H1 (cell line): ENCODE measurements around the gene TBC1D19. TPM values are rescaled to one million over a fixed set of nuclear protein-coding genes. Genes with fewer than 3 reads are reported as not detected.

ENCODE experiments used
- CTCF ChIA-PET: fragments of 300-600 bp; sonication (Branson Sonifier 250); formaldehyde crosslinking; loops from one replicate; lab custom pipeline; 2021; ENCODE audit not compliant: partially characterized antibody; lab: Charles Lee
- POLR2A ChIA-PET: fragments of 300-600 bp; sonication (Branson Sonifier 250); formaldehyde crosslinking; loops from one replicate; lab custom pipeline; 2021; ENCODE audit warnings: inconsistent platforms; ENCODE audit not compliant: partially characterized antibody; lab: Charles Lee
- DNase-seq, 2 experiments: peaks; one replicate each; pipeline versions ENCODE4 v3.0.0 to v3.0.0-alpha.2; 2010 to 2022; ENCODE audit warnings: low spot score in 2 of 2, low read depth in 1 of 2, mixed read lengths in 1 of 2
- FAIRE-seq: peaks from 2 replicates; lab custom pipeline; 2011; peaks lifted over from hg19 to GRCh38; lab: Jason Lieb, UNC
- H2AFZ ChIP-seq: 2 replicates; pipeline ENCODE4 v1.8.1; 2012; ENCODE audit warnings: low read length, inconsistent platforms
- H2AK5ac ChIP-seq: 2 replicates; pipeline ENCODE4 v1.6.1; 2013; ENCODE audit warnings: low read depth, low read length
- H2BK120ac ChIP-seq: replicated peaks from 2 replicates; pipeline ENCODE3; 2013; ENCODE audit warnings: low read depth, low read length, inconsistent platforms
- H2BK12ac ChIP-seq: 2 replicates; pipeline ENCODE4 v1.6.1; 2013; ENCODE audit warnings: low read depth, low read length
- H2BK15ac ChIP-seq: 2 replicates; pipeline ENCODE4 v1.6.1; 2013; ENCODE audit warnings: low read length
- H2BK20ac ChIP-seq: 2 replicates; pipeline ENCODE4 v1.6.1; 2013; ENCODE audit warnings: low read length
- H2BK5ac ChIP-seq: 2 replicates; pipeline ENCODE4 v1.6.1; 2013; ENCODE audit warnings: low read depth, low read length
- H3K14ac ChIP-seq: 2 replicates; pipeline ENCODE4 v1.6.1; 2013; ENCODE audit warnings: inconsistent platforms; ENCODE audit not compliant: insufficient read length
- H3K18ac ChIP-seq: 2 replicates; pipeline ENCODE4 v1.6.1; 2013; ENCODE audit warnings: low read length; ENCODE audit errors: extremely low read depth
- H3K23ac ChIP-seq: 2 replicates; pipeline ENCODE4 v1.6.1; 2013; ENCODE audit warnings: inconsistent platforms; ENCODE audit not compliant: insufficient read length
- H3K23me2 ChIP-seq: 2 replicates; pipeline ENCODE4 v1.6.1; 2013; ENCODE audit warnings: low read depth, low read length
- H3K27ac ChIP-seq: 2 replicates; pipeline ENCODE4 v1.6.1; 2011; ENCODE audit warnings: low read depth, low read length, inconsistent platforms
- H3K27me3 ChIP-seq, 4 experiments: replicated peaks in 1 of 4; 1 replicate in 1 of 4; 2 replicates in 3 of 4; pipeline versions ENCODE4 v1.6.1 to v1.8.1; 2011 to 2013; ENCODE audit warnings: low read length in 3 of 4, mild to moderate bottlenecking in 3 of 4, inconsistent platforms in 2 of 4, mixed read lengths in 2 of 4, moderate library complexity in 1 of 4; ENCODE audit not compliant: control insufficient read depth in 3 of 4, insufficient read depth in 3 of 4; ENCODE audit errors: extremely low read depth in 1 of 4
- H3K36me3 ChIP-seq, 4 experiments: 2 replicates each; pipeline versions ENCODE4 v1.6.1 to v1.8.1; 2011 to 2013; ENCODE audit warnings: mild to moderate bottlenecking in 4 of 4, low read length in 3 of 4, moderate library complexity in 2 of 4, control low read depth in 1 of 4, inconsistent platforms in 1 of 4; ENCODE audit not compliant: insufficient read depth in 4 of 4, control insufficient read depth in 2 of 4
- H3K4ac ChIP-seq: replicated peaks from 2 replicates; pipeline ENCODE3; 2013; ENCODE audit warnings: low read length, low read depth, mixed read lengths, inconsistent platforms; ENCODE audit not compliant: insufficient read length
- H3K4me1 ChIP-seq, 4 experiments: replicated peaks in 1 of 4; 1 replicate in 1 of 4; 2 replicates in 3 of 4; pipeline versions ENCODE4 v1.6.1 to v1.8.1; 2011 to 2013; ENCODE audit warnings: low read length in 3 of 4, inconsistent platforms in 2 of 4, mixed read lengths in 1 of 4; ENCODE audit not compliant: insufficient read depth in 4 of 4, control insufficient read depth in 3 of 4
- H3K4me2 ChIP-seq, 2 experiments: 2 replicates each; pipeline versions ENCODE4 v1.6.1 to v1.8.1; 2011 to 2013; ENCODE audit warnings: low read depth in 2 of 2, low read length in 2 of 2, control low read depth in 1 of 2, inconsistent platforms in 1 of 2, mild to moderate bottlenecking in 1 of 2; ENCODE audit not compliant: insufficient read depth in 1 of 2
- H3K4me3 ChIP-seq, 4 experiments: fragments of 200-600, 300-600 bp in 1 of 4; sonication (generic), shearing (Covaris generic), sonication (Bioruptor Twin) in 1 of 4; 2 replicates each; pipeline versions ENCODE4 v1.5.1 to v1.8.1; 2011 to 2016; ENCODE audit warnings: low read length in 4 of 4, low read depth in 3 of 4, control low read depth in 2 of 4, inconsistent platforms in 2 of 4, mild to moderate bottlenecking in 2 of 4, mixed read lengths in 1 of 4, moderate library complexity in 1 of 4; ENCODE audit not compliant: insufficient read depth in 2 of 4; ENCODE audit errors: extremely low read depth in 1 of 4
- H3K56ac ChIP-seq: replicated peaks from 2 replicates; pipeline ENCODE3; 2013; ENCODE audit warnings: low read depth, mild to moderate bottlenecking, mixed read lengths, low read length, inconsistent platforms; ENCODE audit not compliant: insufficient read length
- H3K79me1 ChIP-seq: 2 replicates; pipeline ENCODE4 v1.6.1; 2013; ENCODE audit warnings: low read depth, low read length, control low read depth
- H3K79me2 ChIP-seq, 2 experiments: 2 replicates each; pipeline versions ENCODE4 v1.6.1 to v1.8.1; 2012 to 2013; ENCODE audit warnings: low read length in 2 of 2, mild to moderate bottlenecking in 2 of 2, inconsistent platforms in 1 of 2; ENCODE audit not compliant: insufficient read depth in 2 of 2, control insufficient read depth in 1 of 2
- H3K9ac ChIP-seq, 4 experiments: replicated peaks in 1 of 4; 1 replicate in 1 of 4; 2 replicates in 3 of 4; pipeline versions ENCODE4 v1.6.1 to v1.8.1; 2011 to 2013; ENCODE audit warnings: low read depth in 3 of 4, low read length in 3 of 4, control low read depth in 2 of 4, mild to moderate bottlenecking in 2 of 4, moderate library complexity in 2 of 4, inconsistent platforms in 1 of 4; ENCODE audit errors: extremely low read depth in 1 of 4
- H3K9me3 ChIP-seq, 2 experiments: 2 replicates each; pipeline versions ENCODE4 v1.6.1 to v1.8.1; 2012 to 2013; ENCODE audit warnings: mild to moderate bottlenecking in 2 of 2, moderate library complexity in 2 of 2, control low read depth in 1 of 2, inconsistent platforms in 1 of 2, low read depth in 1 of 2, low read length in 1 of 2, mixed read lengths in 1 of 2; ENCODE audit not compliant: insufficient read depth in 2 of 2
- H4K20me1 ChIP-seq, 2 experiments: replicated peaks in 1 of 2; 2 replicates each; pipeline versions ENCODE3 to v1.8.1; 2011 to 2013; ENCODE audit warnings: inconsistent platforms in 2 of 2, low read length in 2 of 2, mild to moderate bottlenecking in 1 of 2; ENCODE audit not compliant: insufficient read depth in 2 of 2, control insufficient read depth in 1 of 2
- H4K5ac ChIP-seq: 2 replicates; pipeline ENCODE4 v1.6.1; 2013; ENCODE audit warnings: low read length, low read depth, mixed read lengths, inconsistent platforms; ENCODE audit not compliant: insufficient read length
- H4K8ac ChIP-seq: 2 replicates; pipeline ENCODE4 v1.8.0; 2013; ENCODE audit warnings: mild to moderate bottlenecking, moderate library complexity, low read length, inconsistent platforms; ENCODE audit not compliant: insufficient read depth; ENCODE audit errors: extremely low read depth
- H4K91ac ChIP-seq: replicated peaks from 2 replicates; pipeline ENCODE3; 2013; ENCODE audit warnings: low read length, mixed read lengths, inconsistent platforms; ENCODE audit not compliant: insufficient read length
- CHD2 ChIP-seq: IDR thresholded peaks from 2 replicates; pipeline ENCODE4 v1.6.1; 2012; ENCODE audit warnings: low read length, improper control_type of control experiment
- KDM1A ChIP-seq: fragments of 200-600, 300-600 bp; sonication (generic); IDR thresholded peaks from 2 replicates; pipeline ENCODE4 v1.7.1; 2016; ENCODE audit warnings: mild to moderate bottlenecking, low read length, borderline replicate concordance
- PHF8 ChIP-seq: fragments of 200-600 bp; sonication (generic); conservative IDR thresholded peaks from 2 replicates; pipeline ENCODE4 v1.7.1; 2012; ENCODE audit warnings: low read depth, mild to moderate bottlenecking, inconsistent platforms, low read length, moderate library complexity
- RNF2 ChIP-seq: fragments of 200-900, 300-1000 bp; sonication (generic); IDR thresholded peaks from 2 replicates; pipeline ENCODE4 v1.7.1; 2016; ENCODE audit warnings: borderline replicate concordance, low read depth, mild to moderate bottlenecking, antibody characterized with exemption, low read length; ENCODE audit not compliant: poor library complexity, severe bottlenecking; ENCODE audit errors: missing control alignments
- polyA plus RNA-seq, 7 experiments: library from polyadenylated mRNA; depleted of rRNA in 3 of 7; stranded (reverse) in 5 of 7; unstranded in 2 of 7; fragments of >200 nt in 5 of 7; fragments of 200-250 nt in 2 of 7; gene quantifications; 1 replicate in 5 of 7; 2 replicates in 1 of 7; 4 replicates in 1 of 7; pipeline versions ENCODE4 v1.2.1 to v1.2.3, GENCODE V29; 2011 to 2013; ENCODE audit warnings: missing spikeins in 2 of 7, mixed read lengths in 2 of 7
- total RNA-seq: library from RNA; stranded (reverse); fragmentation: NEBNext Ultra II Directional; extraction: Animal tissue kit (Norgen Biotek cat#: 25700); gene quantifications from 2 replicates; pipeline ENCODE4 v1.2.1, GENCODE V29; 2021

The TBC1D19 gene
- total and polyA plus RNA-seq, 2 of the 8 experiments (the other 6 are each of a cell fraction or from before 2014, with no cell fraction given), result 1.9 to 3.5 TPM

- H2BK20ac ChIP-seq, result no peak overlapping the region
- no peak overlapping the region for H2AK5ac ChIP-seq
- no peak overlapping the region for H3K56ac ChIP-seq
- FAIRE-seq (no peak), DNase-seq (no peak)
- POLR2A ChIA-PET, result no interaction called here
- H3K79me1 ChIP-seq, result no peaks in the 10 kb centered on the region
- no peaks in the 10 kb centered on the region for H3K9me3 ChIP-seq
- CTCF ChIA-PET, result interaction anchor here (0.6 to 7.4 kb wide), 6 partner anchors 95 to 299 kb away, joined by 3 to 73 read pairs (median 3); no protein-coding TSS in a partner anchor
- H2BK5ac ChIP-seq, result no peak overlapping the region
- H3K23ac ChIP-seq, result no peak overlapping the region
- no peak overlapping the region for H4K8ac ChIP-seq
- H3K36me3 ChIP-seq, result no peaks in the 10 kb centered on the region
- H2AFZ ChIP-seq, result no peak overlapping the region
- H3K27ac ChIP-seq, result no peak overlapping the region
- TF ChIP-seq CHD2 (no peak), KDM1A (no peak), RNF2 (no peak), PHF8 (no peak)
- H3K23me2 ChIP-seq, result no peaks in the 10 kb centered on the region
- no peaks in the 10 kb centered on the region for H3K27me3 ChIP-seq
- H3K4me1 ChIP-seq, result no peaks in the 10 kb centered on the region
- no peak overlapping the region for H3K14ac ChIP-seq
- no peak overlapping the region for H3K4me2 ChIP-seq
- H4K91ac ChIP-seq, result no peak overlapping the region
- no peak overlapping the region for H3K9ac ChIP-seq
- H4K20me1 ChIP-seq, result no peaks in the 10 kb centered on the region
- H3K18ac ChIP-seq, result no peak overlapping the region
- H2BK12ac ChIP-seq, result no peak overlapping the region
- H3K4me3 ChIP-seq, result no peak overlapping the region
- no peak overlapping the region for H4K5ac ChIP-seq
- no peak overlapping the region for H3K4ac ChIP-seq
- H2BK15ac ChIP-seq, result no peak overlapping the region
- no peak overlapping the region for H2BK120ac ChIP-seq
- no peaks in the 10 kb centered on the region for H3K79me2 ChIP-seq
These were observed 140.7 kb downstream of the TBC1D19 start for GRCh38 chr4:26724534-26724933.
